ENCODE results near the gene UBLCP1.

DNA sequence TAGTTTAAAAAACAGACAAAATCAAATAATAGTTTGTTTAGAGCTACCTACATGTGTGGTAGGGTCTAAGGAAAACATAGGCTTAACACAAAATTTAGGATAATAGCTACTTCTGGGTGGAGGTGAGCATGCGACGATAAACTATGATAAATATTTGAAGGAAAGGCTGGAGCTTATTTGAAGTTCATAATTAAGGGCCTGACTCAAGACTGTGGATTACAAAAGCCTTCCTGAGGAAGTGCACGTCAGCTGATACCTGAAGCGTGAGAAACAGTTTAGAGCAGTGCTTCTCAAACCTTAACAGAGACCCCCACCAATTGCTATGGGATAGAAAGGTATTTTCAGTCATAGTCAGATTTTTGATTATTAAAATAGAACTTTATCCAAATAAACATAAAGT, 20.4 kb upstream of the UBLCP1 start:
- no peak for TF ChIP-seq EZH2phosphoT487 (IDR thresholded peaks at IDR 0.05; ENCODE audit: low read depth, severe bottlenecking, unreplicated experiment)
- TF ChIP-seq, protein P1, sequence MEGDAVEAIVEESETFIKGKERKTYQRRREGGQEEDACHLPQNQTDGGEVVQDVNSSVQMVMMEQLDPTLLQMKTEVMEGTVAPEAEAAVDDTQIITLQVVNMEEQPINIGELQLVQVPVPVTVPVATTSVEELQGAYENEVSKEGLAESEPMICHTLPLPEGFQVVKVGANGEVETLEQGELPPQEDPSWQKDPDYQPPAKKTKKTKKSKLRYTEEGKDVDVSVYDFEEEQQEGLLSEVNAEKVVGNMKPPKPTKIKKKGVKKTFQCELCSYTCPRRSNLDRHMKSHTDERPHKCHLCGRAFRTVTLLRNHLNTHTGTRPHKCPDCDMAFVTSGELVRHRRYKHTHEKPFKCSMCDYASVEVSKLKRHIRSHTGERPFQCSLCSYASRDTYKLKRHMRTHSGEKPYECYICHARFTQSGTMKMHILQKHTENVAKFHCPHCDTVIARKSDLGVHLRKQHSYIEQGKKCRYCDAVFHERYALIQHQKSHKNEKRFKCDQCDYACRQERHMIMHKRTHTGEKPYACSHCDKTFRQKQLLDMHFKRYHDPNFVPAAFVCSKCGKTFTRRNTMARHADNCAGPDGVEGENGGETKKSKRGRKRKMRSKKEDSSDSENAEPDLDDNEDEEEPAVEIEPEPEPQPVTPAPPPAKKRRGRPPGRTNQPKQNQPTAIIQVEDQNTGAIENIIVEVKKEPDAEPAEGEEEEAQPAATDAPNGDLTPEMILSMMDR (IDR thresholded peaks at IDR 0.05; ENCODE audit: poor library complexity): no peak
- no peak for TF ChIP-seq EZH2 (IDR thresholded peaks at IDR 0.05; ENCODE audit: borderline replicate concordance)

Measured in hepatocyte (in vitro differentiated cells).